OCI-LY7 (cell line): ENCODE measurements around the gene MBNL3. TPM values are rescaled to one million over a fixed set of nuclear protein-coding genes. Genes with fewer than 3 reads are reported as not detected.

ENCODE experiments used
- BruUV-seq: library from RNA; stranded (reverse); fragments of 400-500 nt; replicated peaks from 2 replicates; lab custom pipeline; 2021; lab: Mats Ljungman, UMichigan
- CTCF ChIA-PET: fragments of 300-600 bp; sonication (Branson Sonifier 250); formaldehyde crosslinking; loops from one replicate; lab custom pipeline; 2022; ENCODE audit warnings: antibody characterized with exemption; ENCODE audit not compliant: unreplicated experiment; lab: Charles Lee
- POLR2A ChIA-PET: fragments of 300-600 bp; sonication (Branson Sonifier 250); formaldehyde crosslinking; loops from one replicate; lab custom pipeline; 2022; ENCODE audit warnings: antibody characterized with exemption; lab: Charles Lee
- DNase-seq: peaks from one replicate; pipeline ENCODE4 v3.0.0-alpha.2; 2015; ENCODE audit warnings: low spot score
- H2AFZ ChIP-seq: fragments of 200-600 bp; sonication (generic), shearing (Covaris generic); 2 replicates; pipeline ENCODE4 v1.6.1; 2014; ENCODE audit warnings: mild to moderate bottlenecking, antibody characterized with exemption, low read length, moderate library complexity
- H3K27ac ChIP-seq: fragments of 200-600 bp; sonication (generic); 2 replicates; pipeline ENCODE4 v1.5.1; 2014; ENCODE audit warnings: mixed run types, low read depth, mild to moderate bottlenecking, moderate library complexity, low read length, inconsistent platforms; ENCODE audit not compliant: poor library complexity, severe bottlenecking
- H3K36me3 ChIP-seq: fragments of 200-600 bp; sonication (generic); 2 replicates; pipeline ENCODE4 v1.6.1; 2014; ENCODE audit warnings: mild to moderate bottlenecking, antibody characterized with exemption, low read length, moderate library complexity, mixed read lengths; ENCODE audit not compliant: insufficient read depth
- H3K4me1 ChIP-seq: fragments of 200-600 bp; sonication (generic); 2 replicates; pipeline ENCODE4 v1.5.1; 2014; ENCODE audit warnings: mild to moderate bottlenecking, low read length; ENCODE audit not compliant: insufficient read depth, poor library complexity, severe bottlenecking
- H3K4me2 ChIP-seq: fragments of 200-600 bp; sonication (generic); 2 replicates; pipeline ENCODE4 v1.6.1; 2014; ENCODE audit warnings: mild to moderate bottlenecking, low read length
- H3K4me3 ChIP-seq: fragments of 200-600 bp; sonication (generic); 2 replicates; pipeline ENCODE4 v1.5.1; 2014; ENCODE audit warnings: mild to moderate bottlenecking, low read depth, low read length; ENCODE audit not compliant: poor library complexity, severe bottlenecking
- H3K79me2 ChIP-seq: fragments of 200-600 bp; sonication (generic); 2 replicates; pipeline ENCODE4 v1.6.1; 2016; ENCODE audit warnings: low read depth, mild to moderate bottlenecking, low read length, moderate library complexity, mixed read lengths; ENCODE audit not compliant: insufficient read depth
- H3K9me2 ChIP-seq: fragments of 200-600 bp; sonication (generic); 2 replicates; pipeline ENCODE4 v1.6.1; 2016; ENCODE audit warnings: mild to moderate bottlenecking, low read length, mixed read lengths; ENCODE audit not compliant: insufficient read depth
- H3K9me3 ChIP-seq: fragments of 200-600 bp; sonication (generic); 2 replicates; pipeline ENCODE4 v1.6.1; 2014; ENCODE audit warnings: mild to moderate bottlenecking, mixed run types, low read length, mixed read lengths
- H4K20me1 ChIP-seq: fragments of 200-600 bp; sonication (generic); 2 replicates; pipeline ENCODE4 v1.6.1; 2014; ENCODE audit warnings: mild to moderate bottlenecking, antibody characterized with exemption, low read length, moderate library complexity, mixed read lengths; ENCODE audit not compliant: insufficient read depth
- CTCF ChIP-seq: fragments of 200-600 bp; sonication (generic); conservative IDR thresholded peaks from 2 replicates; pipeline ENCODE4 v1.5.1; 2014; ENCODE audit warnings: mild to moderate bottlenecking, antibody characterized with exemption, low read length, moderate library complexity, mixed read lengths
- EZH2phosphoT487 ChIP-seq: fragments of 200-600 bp; sonication (generic); IDR thresholded peaks from 2 replicates; pipeline ENCODE4 v1.6.1; 2018; ENCODE audit warnings: low read depth, borderline replicate concordance, mild to moderate bottlenecking, mixed run types, antibody characterized with exemption, low read length, moderate library complexity, mixed read lengths
- intact Hi-C: fragments of 100-400 bp; cut with micrococcal nuclease; formaldehyde crosslinking; loops from one replicate; pipeline ENCODE4 v1.10.0; 2022; ENCODE audit not compliant: unreplicated experiment
- total RNA-seq, 2 experiments: library from RNA; depleted of rRNA in 1 of 2; stranded (reverse); fragments of >200 nt in 1 of 2; shearing (Covaris generic) in 1 of 2; gene quantifications; 2 replicates each; pipeline ENCODE4 v1.2.3, GENCODE V29; 2014 to 2022

The MBNL3 gene
- total RNA-seq, 2 experiments from 2014 or later, result 39.4 to 73.9 TPM

GRCh38 chrX:132433001-132433400 is 55.8 kb downstream of the MBNL3 start:
- CTCF ChIA-PET, result no interaction called here
- Histone ChIP-seq H3K4me3 (no peak overlapping the region), H3K27ac (no peak overlapping the region), H3K36me3 (peaks cover 23% of the 10 kb centered on the region), H4K20me1 (no peaks in the 10 kb centered on the region), H3K9me3 (no peaks in the 10 kb centered on the region), H3K79me2 (no peaks in the 10 kb centered on the region), H3K9me2 (no peaks in the 10 kb centered on the region), H2AFZ (no peak overlapping the region), H3K4me2 (no peak overlapping the region), H3K4me1 (no peaks in the 10 kb centered on the region)
- BruUV-seq, result no TSS peak
- intact Hi-C loops, result no loop called here
- DNase-seq, result no peak
- TF ChIP-seq EZH2phosphoT487, result no peak
- no peak for TF ChIP-seq CTCF
- POLR2A ChIA-PET, result no interaction called here

- no TSS peak for BruUV-seq
- no peaks in the 10 kb centered on the region for H3K9me2 ChIP-seq
- no peaks in the 10 kb centered on the region for H4K20me1 ChIP-seq
- H2AFZ ChIP-seq, result no peak overlapping the region
- H3K36me3 ChIP-seq, result no peaks in the 10 kb centered on the region
- CTCF ChIA-PET, result no interaction called here
- H3K4me1 ChIP-seq, result no peaks in the 10 kb centered on the region
- H3K4me3 ChIP-seq, result no peak overlapping the region
- no peaks in the 10 kb centered on the region for H3K79me2 ChIP-seq
- intact Hi-C loops, result no loop called here
- no peaks in the 10 kb centered on the region for H3K9me3 ChIP-seq
- DNase-seq, result no peak
- H3K4me2 ChIP-seq, result no peak overlapping the region
- TF ChIP-seq EZH2phosphoT487 (no peak), CTCF (no peak)
- H3K27ac ChIP-seq, result no peak overlapping the region
- POLR2A ChIA-PET, result interaction anchor here (0.6 to 1.8 kb wide), 4 partner anchors 16 to 1998 kb away, joined by 3 to 6 read pairs (median 3); no protein-coding TSS in a partner anchor
Observed at GRCh38 chrX:132428896-132429295, 59.9 kb downstream of the MBNL3 start.

- CTCF ChIA-PET, result no interaction called here
- BruUV-seq, result no TSS peak
- DNase-seq, result no peak
- Histone ChIP-seq H3K9me2 (no peaks in the 10 kb centered on the region), H3K9me3 (no peaks in the 10 kb centered on the region), H4K20me1 (no peaks in the 10 kb centered on the region), H3K4me3 (no peak overlapping the region), H3K27ac (no peak overlapping the region), H2AFZ (no peak overlapping the region), H3K4me2 (no peak overlapping the region), H3K4me1 (no peaks in the 10 kb centered on the region), H3K79me2 (no peaks in the 10 kb centered on the region), H3K36me3 (no peaks in the 10 kb centered on the region)
- intact Hi-C loops, result no loop called here
- POLR2A ChIA-PET, result interaction anchor here (0.6 to 1.4 kb wide), 3 partner anchors 36 to 62 kb away, joined by 3 to 4 read pairs (median 3); no protein-coding TSS in a partner anchor
- TF ChIP-seq EZH2phosphoT487 (no peak), CTCF (no peak)
Observed at GRCh38 chrX:132426695-132427281, 62.0 kb downstream of the MBNL3 start.
